HG03354 (cell line): Measurements from ENCODE around the gene WDFY1.
"Not testable (repeated sequence)": the region's sequence is repeated elsewhere in the genome, so short reads cannot be mapped to it uniquely, and the experiment has no call there.

ENCODE experiments used
- ATAC-seq: cut with Tn5 transposase; IDR thresholded peaks from one replicate; pipeline ENCODE4 v1.9.1; 2021; ENCODE audit warnings: mild to moderate bottlenecking; ENCODE audit not compliant: unreplicated experiment, poor library complexity, severe bottlenecking

The WDFY1 gene

GRCh38 chr2:223901854-223902253, 43.3 kb downstream of the WDFY1 start:
- no peak for ATAC-seq

GRCh38 chr2:223901311-223901710, 43.8 kb downstream of the WDFY1 start:
- ATAC-seq = no peak

- ATAC-seq = no peak
Measured at GRCh38 chr2:223900531-223900930, 44.6 kb downstream of the WDFY1 start.

- ATAC-seq = no peak
Measured at GRCh38 chr2:223900066-223900465, 45.1 kb downstream of the WDFY1 start.

- ATAC-seq = no peak
Measured at GRCh38 chr2:223897669-223898330, 47.3 kb downstream of the WDFY1 start.

- peak; percentile 76 for ATAC-seq
Measured at GRCh38 chr2:223896833-223897311, 48.3 kb downstream of the WDFY1 start.

GRCh38 chr2:223894968-223895367, 50.2 kb downstream of the WDFY1 start:
- ATAC-seq = no peak

- no peak for ATAC-seq
Measured at GRCh38 chr2:223894009-223894408, 51.1 kb downstream of the WDFY1 start.

GRCh38 chr2:223890721-223891120, 54.4 kb downstream of the WDFY1 start:
- no peak for ATAC-seq

GRCh38 chr2:223889229-223889628, 55.9 kb downstream of the WDFY1 start:
- ATAC-seq = no peak

- ATAC-seq = no peak
Measured at GRCh38 chr2:223888251-223888650, 56.9 kb downstream of the WDFY1 start.

GRCh38 chr2:223887127-223887526, 58.0 kb downstream of the WDFY1 start:
- ATAC-seq = no peak

GRCh38 chr2:223886726-223887125, 58.4 kb downstream of the WDFY1 start:
- ATAC-seq = no peak

- peak; percentile 93 for ATAC-seq
Measured at GRCh38 chr2:223884399-223884798, 60.7 kb downstream of the WDFY1 start.

- ATAC-seq = no peak
Measured at GRCh38 chr2:223882715-223883114, 62.4 kb downstream of the WDFY1 start.

- no peak for ATAC-seq
Measured at GRCh38 chr2:223880796-223881195, 64.3 kb downstream of the WDFY1 start.

GRCh38 chr2:223877721-223878410, 67.3 kb downstream of the WDFY1 start:
- peak; percentile 84 for ATAC-seq

GRCh38 chr2:223873672-223874071, 71.5 kb downstream of the WDFY1 start:
- no peak for ATAC-seq

GRCh38 chr2:223872772-223873171, 72.4 kb downstream of the WDFY1 start:
- not testable (repeated sequence) for ATAC-seq

- ATAC-seq = not testable (repeated sequence)
Measured at GRCh38 chr2:223871661-223872060, 73.5 kb downstream of the WDFY1 start.

- ATAC-seq = no peak
Measured at GRCh38 chr2:223870840-223871611, 74.1 kb downstream of the WDFY1 start.
